Uterus (tissue), 2 donors: Measurements from ENCODE around the gene VAV3.

ENCODE experiments used
- CTCF ChIP-seq, 4 experiments: fragments of 200-600 bp in 2 of 4; fragments of 450-650 bp in 2 of 4; sonication (generic) in 2 of 4; IDR thresholded peaks; one replicate each; pipeline ENCODE4 v1.5.1; 2016 to 2019; ENCODE audit warnings: antibody characterized with exemption in 4 of 4, mild to moderate bottlenecking in 2 of 4, moderate library complexity in 1 of 4
- POLR2A ChIP-seq, 2 donors: fragments of 450-650 bp; IDR thresholded peaks; one replicate each; pipeline ENCODE4 v1.6.1; 2016; ENCODE audit warnings: antibody characterized with exemption in 2 of 2, mild to moderate bottlenecking in 1 of 2, moderate library complexity in 1 of 2

- TF ChIP-seq CTCF (IDR thresholded peaks at IDR 0.05) (no peak), POLR2A (IDR thresholded peaks at IDR 0.05) (no peak)
These were observed 87.2 kb downstream of the VAV3 start for GRCh38 chr1:107877745-107878144.
